Keratinocyte (primary cell): ENCODE results near the gene DTWD2.

Source experiments
- CTCF ChIP-seq, 3 experiments: IDR thresholded peaks in 1 of 3; conservative IDR thresholded peaks in 1 of 3; optimal IDR thresholded peaks in 1 of 3; 2 replicates in 2 of 3; 3 replicates in 1 of 3; pipeline versions ENCODE3 to v1.5.1; 2011; ENCODE audit warnings: low read length in 3 of 3, mild to moderate bottlenecking in 3 of 3, moderate library complexity in 2 of 3, control low read depth in 1 of 3, inconsistent platforms in 1 of 3; ENCODE audit not compliant: insufficient read depth in 2 of 3; ENCODE audit errors: extremely low read depth in 1 of 3
- EZH2 ChIP-seq: IDR thresholded peaks from one replicate; pipeline ENCODE4 v1.6.1; 2012; ENCODE audit warnings: inconsistent platforms, mild to moderate bottlenecking, low read length, moderate library complexity

- no peak for TF ChIP-seq CTCF (optimal IDR thresholded peaks at IDR 0.05 in 1 of 3, IDR thresholded peaks at IDR 0.05 in 1 of 3, conservative IDR thresholded peaks at IDR 0.05 in 1 of 3; ENCODE audit: extremely low read depth in 1 of 3, insufficient read depth in 2 of 3, low read length in 3 of 3)
- no peak for TF ChIP-seq EZH2
These were observed 47.9 kb upstream of the DTWD2 start for GRCh38 chr5:119036101-119036762.
